Measurements from ENCODE around the gene ITGB3BP. TPM values are rescaled to one million over a fixed set of nuclear protein-coding genes. Genes with fewer than 3 reads are reported as not detected.
A peak's percentile ranks its signal among the peaks of the same experiment; 100 is the strongest.

ITGB3BP gene
- total RNA-seq, 1 experiment from 2014 or later: 23.6 TPM

GRCh38 chr1:63533931-63534330 lies 10.9 kb upstream of the ITGB3BP start:
- Mint-ChIP-seq H3K4me1 (ENCODE audit: low read depth, unreplicated experiment) (no peaks in the 10 kb centered on the region), H3K36me3 (ENCODE audit: insufficient read depth, unreplicated experiment) (no peaks in the 10 kb centered on the region), H3K27me3 (ENCODE audit: insufficient read depth, unreplicated experiment) (no peaks in the 10 kb centered on the region), H3K4me3 (ENCODE audit: unreplicated experiment) (no peak overlapping the region), H3K27ac (ENCODE audit: unreplicated experiment) (no peak overlapping the region), H3K9me3 (ENCODE audit: unreplicated experiment) (no peaks in the 10 kb centered on the region)
- CTCF ChIA-PET: no interaction called here
- H3K4me1 ChIP-seq: no peaks in the 10 kb centered on the region
- intact Hi-C loops (cut with micrococcal nuclease; ENCODE audit: unreplicated experiment): loop anchor here (10.0 kb wide), 1 partner anchor 209 kb away; the partner anchor contains the start of gene FOXD3
- DNase-seq: no peak
- H3K36me3 ChIP-seq (ENCODE audit: control insufficient read depth, insufficient read depth, low read length): no peaks in the 10 kb centered on the region
- no peaks in the 10 kb centered on the region for H3K9me3 ChIP-seq
- H3K27me3 ChIP-seq (replicated peaks; ENCODE audit: control insufficient read depth, insufficient read depth, low read length): no peaks in the 10 kb centered on the region
- POLR2A ChIA-PET: no interaction called here
- H3K4me3 ChIP-seq (ENCODE audit: low read depth, low read length): no peak overlapping the region
- no TSS peak for BruUV-seq (replicated peaks)
- no peak for TF ChIP-seq CTCF (IDR thresholded peaks at IDR 0.05; ENCODE audit: insufficient read depth in 1 of 2, low read depth in 1 of 2, low read length in 1 of 2, severe bottlenecking in 1 of 2, unreplicated experiment in 1 of 2)

- no peaks in the 10 kb centered on the region for H3K36me3 ChIP-seq (ENCODE audit: control insufficient read depth, insufficient read depth, low read length)
- no peaks in the 10 kb centered on the region for H3K27me3 ChIP-seq (replicated peaks; ENCODE audit: control insufficient read depth, insufficient read depth, low read length)
- Mint-ChIP-seq H3K27ac (ENCODE audit: unreplicated experiment) (no peak overlapping the region), H3K9me3 (ENCODE audit: unreplicated experiment) (no peaks in the 10 kb centered on the region), H3K4me3 (ENCODE audit: unreplicated experiment) (no peak overlapping the region), H3K4me1 (ENCODE audit: low read depth, unreplicated experiment) (no peaks in the 10 kb centered on the region), H3K27me3 (ENCODE audit: insufficient read depth, unreplicated experiment) (no peaks in the 10 kb centered on the region), H3K36me3 (ENCODE audit: insufficient read depth, unreplicated experiment) (no peaks in the 10 kb centered on the region)
- no TSS peak for BruUV-seq (replicated peaks)
- TF ChIP-seq CTCF (IDR thresholded peaks at IDR 0.05; ENCODE audit: insufficient read depth in 1 of 2, low read depth in 1 of 2, low read length in 1 of 2, severe bottlenecking in 1 of 2, unreplicated experiment in 1 of 2): no peak
- H3K4me3 ChIP-seq (ENCODE audit: low read depth, low read length): no peak overlapping the region
- intact Hi-C loops (cut with micrococcal nuclease; ENCODE audit: unreplicated experiment): loop anchor here (10.0 kb wide), 1 partner anchor 208 kb away; the partner anchor contains the start of gene FOXD3
- CTCF ChIA-PET: no interaction called here
- POLR2A ChIA-PET: no interaction called here
- DNase-seq: no peak
- no peaks in the 10 kb centered on the region for H3K9me3 ChIP-seq
- no peaks in the 10 kb centered on the region for H3K4me1 ChIP-seq
Measured at GRCh38 chr1:63532727-63533126, 9.7 kb upstream of the ITGB3BP start.

GRCh38 chr1:63524201-63524600 lies 1.2 kb upstream of the ITGB3BP start:
- ChIA-PET CTCF (interaction anchor here (1.3 kb wide), 1 partner anchor 14 kb away, joined by 3 read pairs; no protein-coding TSS in a partner anchor), POLR2A (no interaction called here)
- no TSS peak for BruUV-seq (replicated peaks)
- Histone ChIP-seq H3K9me3 (no peaks in the 10 kb centered on the region), H3K4me3 (ENCODE audit: low read depth, low read length) (peak overlapping the region; percentile 69), H3K4me1 (0 out of 2 replicates have a peak, but pooled peaks cover 6% of the 10 kb centered on the region), H3K27me3 (replicated peaks; ENCODE audit: control insufficient read depth, insufficient read depth, low read length) (no peaks in the 10 kb centered on the region), H3K36me3 (ENCODE audit: control insufficient read depth, insufficient read depth, low read length) (no peaks in the 10 kb centered on the region)
- Mint-ChIP-seq H3K36me3 (ENCODE audit: insufficient read depth, unreplicated experiment) (no peaks in the 10 kb centered on the region), H3K27ac (ENCODE audit: unreplicated experiment) (peak overlapping the region; percentile 89), H3K9me3 (ENCODE audit: unreplicated experiment) (no peaks in the 10 kb centered on the region), H3K4me3 (ENCODE audit: unreplicated experiment) (peak overlapping the region; percentile 82), H3K27me3 (ENCODE audit: insufficient read depth, unreplicated experiment) (no peaks in the 10 kb centered on the region), H3K4me1 (ENCODE audit: low read depth, unreplicated experiment) (no peaks in the 10 kb centered on the region)
- intact Hi-C loops (cut with micrococcal nuclease; ENCODE audit: unreplicated experiment): no loop called here
- TF ChIP-seq CTCF (IDR thresholded peaks at IDR 0.05; ENCODE audit: insufficient read depth in 1 of 2, low read depth in 1 of 2, low read length in 1 of 2, severe bottlenecking in 1 of 2, unreplicated experiment in 1 of 2): no peak
- no peak for DNase-seq
